ENCODE data around the gene LPP.

DNA sequence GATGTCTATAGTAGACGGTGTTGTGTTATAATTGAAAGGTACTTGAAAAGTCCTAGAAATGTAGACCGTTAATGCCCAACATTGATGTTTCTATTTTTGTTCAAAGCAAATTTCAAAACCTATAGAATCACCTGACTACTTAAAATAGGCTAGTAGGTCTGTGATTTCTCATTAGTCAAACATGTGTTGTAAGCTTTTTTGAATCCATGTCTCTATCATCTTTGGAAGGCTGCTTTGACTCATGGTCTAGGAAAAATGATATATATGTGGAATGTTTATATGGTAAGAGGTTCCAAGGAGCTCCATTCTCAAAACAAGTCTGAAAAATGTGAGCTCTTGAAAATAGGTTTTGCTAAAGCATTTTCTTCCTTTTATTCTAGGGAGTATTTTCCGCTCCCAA lies 375.3 kb downstream of the LPP start:
- TF ChIP-seq EZH2 (IDR thresholded peaks at IDR 0.05) (no peak), POLR2AphosphoS5 (IDR thresholded peaks at IDR 0.05; ENCODE audit: borderline replicate concordance, low read depth, low read length) (no peak)

Measured in SK-N-MC (cell line).